Activated CD8-positive, alpha-beta memory T cell treated with anti-CD3 and anti-CD28 coated beads for 24 hours (primary cell): ENCODE results near the gene PIK3C2G.
"Not testable (repeated sequence)": the region's sequence is repeated elsewhere in the genome, so short reads cannot be mapped to it uniquely, and the experiment has no call there.

Experiments
- DNase-seq: peaks from one replicate; pipeline ENCODE4 v3.0.0-alpha.2; 2020

The PIK3C2G gene, protein sequence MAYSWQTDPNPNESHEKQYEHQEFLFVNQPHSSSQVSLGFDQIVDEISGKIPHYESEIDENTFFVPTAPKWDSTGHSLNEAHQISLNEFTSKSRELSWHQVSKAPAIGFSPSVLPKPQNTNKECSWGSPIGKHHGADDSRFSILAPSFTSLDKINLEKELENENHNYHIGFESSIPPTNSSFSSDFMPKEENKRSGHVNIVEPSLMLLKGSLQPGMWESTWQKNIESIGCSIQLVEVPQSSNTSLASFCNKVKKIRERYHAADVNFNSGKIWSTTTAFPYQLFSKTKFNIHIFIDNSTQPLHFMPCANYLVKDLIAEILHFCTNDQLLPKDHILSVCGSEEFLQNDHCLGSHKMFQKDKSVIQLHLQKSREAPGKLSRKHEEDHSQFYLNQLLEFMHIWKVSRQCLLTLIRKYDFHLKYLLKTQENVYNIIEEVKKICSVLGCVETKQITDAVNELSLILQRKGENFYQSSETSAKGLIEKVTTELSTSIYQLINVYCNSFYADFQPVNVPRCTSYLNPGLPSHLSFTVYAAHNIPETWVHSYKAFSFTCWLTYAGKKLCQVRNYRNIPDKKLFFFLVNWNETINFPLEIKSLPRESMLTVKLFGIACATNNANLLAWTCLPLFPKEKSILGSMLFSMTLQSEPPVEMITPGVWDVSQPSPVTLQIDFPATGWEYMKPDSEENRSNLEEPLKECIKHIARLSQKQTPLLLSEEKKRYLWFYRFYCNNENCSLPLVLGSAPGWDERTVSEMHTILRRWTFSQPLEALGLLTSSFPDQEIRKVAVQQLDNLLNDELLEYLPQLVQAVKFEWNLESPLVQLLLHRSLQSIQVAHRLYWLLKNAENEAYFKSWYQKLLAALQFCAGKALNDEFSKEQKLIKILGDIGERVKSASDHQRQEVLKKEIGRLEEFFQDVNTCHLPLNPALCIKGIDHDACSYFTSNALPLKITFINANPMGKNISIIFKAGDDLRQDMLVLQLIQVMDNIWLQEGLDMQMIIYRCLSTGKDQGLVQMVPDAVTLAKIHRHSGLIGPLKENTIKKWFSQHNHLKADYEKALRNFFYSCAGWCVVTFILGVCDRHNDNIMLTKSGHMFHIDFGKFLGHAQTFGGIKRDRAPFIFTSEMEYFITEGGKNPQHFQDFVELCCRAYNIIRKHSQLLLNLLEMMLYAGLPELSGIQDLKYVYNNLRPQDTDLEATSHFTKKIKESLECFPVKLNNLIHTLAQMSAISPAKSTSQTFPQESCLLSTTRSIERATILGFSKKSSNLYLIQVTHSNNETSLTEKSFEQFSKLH (N-terminal part only)

DNA sequence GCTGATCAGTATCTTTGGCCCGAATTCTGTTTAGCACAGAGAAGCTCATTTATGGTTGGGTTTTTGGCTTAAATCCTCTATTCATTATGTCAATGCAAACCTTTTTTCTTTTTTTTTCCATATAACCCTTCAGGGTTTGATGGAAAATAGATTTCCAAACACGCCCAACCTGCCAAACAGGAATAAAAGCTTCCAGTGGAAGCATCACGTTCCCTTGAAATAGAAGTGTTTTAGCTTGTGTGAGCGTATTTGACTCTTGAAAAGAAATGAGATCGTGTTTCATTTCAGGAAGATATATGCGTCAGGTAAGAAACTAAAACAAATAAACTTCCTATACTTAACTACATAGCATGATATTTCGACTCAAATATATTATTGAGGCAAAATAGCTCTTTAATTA lies at the start of gene PIK3C2G:
Gene PIK3C2G, plus strand, starts transcription at position 246 of the 400 bp plus-strand sequence. CDS start 20,564 bp downstream, outside the sequence.
- no peak for DNase-seq

DNA sequence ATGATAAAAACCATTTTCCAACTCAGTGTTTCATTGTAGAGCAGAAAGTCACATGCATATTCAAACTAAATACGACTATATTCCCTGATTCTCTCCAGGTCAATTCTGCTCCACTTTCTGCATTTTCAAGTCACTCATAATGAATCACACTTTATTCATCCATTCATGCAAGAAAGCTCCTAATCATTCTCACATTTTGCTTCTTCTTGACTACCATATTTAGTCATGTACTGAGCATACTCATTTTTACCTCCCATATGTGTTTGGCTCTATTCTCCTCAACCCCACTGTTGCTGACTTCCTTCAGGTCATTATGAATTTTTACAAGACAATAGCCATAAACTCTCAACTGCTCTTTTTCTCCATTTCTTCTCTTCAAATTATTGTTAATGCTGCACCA lies 43.4 kb upstream of the PIK3C2G start:
- DNase-seq, result no peak

DNA sequence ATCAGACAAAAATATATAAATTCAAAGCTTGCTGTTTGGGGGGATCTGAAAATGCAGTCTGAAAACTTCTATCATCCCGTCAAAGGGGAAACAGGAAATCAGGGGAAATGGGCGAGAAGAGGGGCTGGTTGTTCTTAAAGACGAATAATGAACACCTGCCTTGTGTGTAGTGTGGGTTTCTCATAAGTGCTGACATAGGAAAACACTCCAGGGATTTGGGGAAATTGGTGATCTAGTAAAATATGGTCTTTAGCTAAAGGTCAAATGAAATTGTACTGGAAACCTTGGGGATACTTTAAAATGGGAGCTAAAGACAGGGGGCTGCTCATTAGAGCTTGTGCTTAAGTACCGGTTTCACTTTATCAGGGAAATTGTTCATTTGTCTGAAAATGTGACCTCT lies 39.6 kb upstream of the PIK3C2G start:
- no peak for DNase-seq

DNA sequence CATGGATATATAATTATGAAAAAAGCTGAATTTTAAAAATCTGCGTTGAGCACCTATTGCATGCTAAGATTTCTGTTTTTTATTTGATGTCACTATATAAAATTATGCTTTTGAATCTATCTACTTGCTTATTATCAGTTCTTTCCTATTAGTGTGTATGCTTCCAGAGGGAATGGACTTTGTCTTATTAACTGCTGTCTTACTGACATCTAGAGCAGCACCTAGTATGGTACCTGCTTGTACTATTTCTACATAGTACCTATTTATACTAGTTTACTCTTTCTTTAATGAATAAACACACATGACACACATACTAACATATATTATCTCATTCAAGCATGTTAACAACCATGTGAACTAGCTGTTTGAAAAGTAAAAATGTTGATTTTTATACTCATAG lies 38.6 kb upstream of the PIK3C2G start:
- DNase-seq, result no peak

DNA sequence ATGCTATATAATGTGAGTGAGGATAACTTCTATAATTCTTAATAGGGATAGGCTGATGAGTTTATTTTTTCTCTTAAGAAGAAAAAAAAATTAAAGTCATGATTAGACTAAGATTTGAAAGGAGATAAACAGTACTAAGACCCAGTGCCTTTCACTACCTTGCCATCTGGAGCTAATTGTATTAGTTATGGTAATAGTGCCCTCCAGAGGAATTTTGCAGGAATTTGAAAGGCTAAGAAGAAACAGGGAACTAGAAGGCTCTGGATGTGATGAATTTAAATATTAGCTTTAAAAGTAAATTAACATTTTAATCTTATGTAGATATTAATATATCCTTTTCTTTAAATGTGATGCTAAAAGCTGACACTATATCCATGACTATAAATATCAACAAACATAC lies 36.6 kb upstream of the PIK3C2G start:
- DNase-seq, result no peak

DNA sequence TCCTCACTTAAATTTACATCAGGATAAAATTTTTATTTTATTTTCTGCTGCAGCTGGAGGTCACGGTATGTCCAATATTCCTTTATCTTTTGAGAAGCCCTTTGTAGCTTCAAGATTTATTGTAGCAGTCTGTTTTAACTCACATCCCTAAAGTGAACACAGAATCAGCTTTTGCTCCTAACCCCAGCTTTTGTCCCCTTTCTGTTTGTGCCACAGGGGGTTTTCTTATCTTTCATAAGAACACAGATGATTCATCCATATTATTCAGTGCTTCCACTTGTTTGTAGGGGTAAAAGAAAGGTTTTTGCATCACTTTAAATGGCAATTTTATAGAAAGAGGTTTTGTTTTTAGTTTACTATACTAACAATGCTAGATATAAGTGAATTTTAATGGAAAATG lies 21.8 kb upstream of the PIK3C2G start:
- DNase-seq, result no peak

DNA sequence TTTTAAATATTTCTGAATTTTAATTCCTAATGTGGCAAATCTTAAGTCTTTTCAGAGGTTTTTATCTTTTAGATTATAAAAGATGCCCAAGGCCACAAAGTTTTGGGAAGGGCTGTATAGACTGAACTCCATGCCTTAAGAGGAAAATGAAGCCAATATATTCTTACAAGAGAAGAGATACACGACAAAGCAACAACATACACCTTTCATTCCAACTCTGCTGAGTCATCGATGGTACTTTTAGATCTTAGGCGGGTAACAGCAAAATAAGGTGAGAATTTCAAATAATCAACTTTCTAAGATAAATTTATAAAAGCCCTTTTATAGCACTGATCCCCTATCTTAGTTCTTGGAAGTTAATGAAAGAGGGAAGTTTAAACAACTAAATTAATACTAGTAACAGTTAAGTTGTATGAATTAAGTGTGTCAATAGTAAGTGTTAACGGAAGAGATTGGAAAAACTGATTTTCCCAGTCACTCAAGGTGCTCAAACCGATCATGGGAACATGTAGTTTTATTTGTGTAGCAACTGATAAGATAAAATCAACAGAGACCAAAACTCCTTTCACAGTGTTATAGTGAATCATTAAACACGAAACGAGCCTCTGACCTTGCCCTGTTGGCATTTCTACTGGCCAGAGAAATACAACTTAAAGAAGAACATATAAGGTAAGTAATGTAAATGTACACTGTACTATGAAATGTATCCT lies 18.8 kb upstream of the PIK3C2G start:
- DNase-seq, result no peak

DNA sequence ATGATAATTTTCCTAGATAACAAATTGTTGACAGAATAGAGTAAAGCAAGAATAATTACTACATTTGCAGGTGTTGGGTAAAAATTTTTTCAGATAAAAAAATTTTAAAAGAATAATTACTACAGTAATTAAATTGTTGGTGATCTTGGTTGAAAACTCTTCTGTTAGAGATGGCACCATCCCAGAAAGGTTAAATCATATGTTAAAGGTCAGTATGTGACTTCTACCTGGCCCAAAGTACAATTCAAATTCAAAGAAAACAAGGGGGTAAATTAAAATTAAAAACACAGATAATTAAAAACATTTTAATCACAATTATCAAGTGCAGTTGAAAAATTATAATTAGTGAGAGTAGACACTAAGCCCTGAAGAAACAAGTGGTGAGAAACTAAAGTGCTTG lies 18.1 kb upstream of the PIK3C2G start:
- no peak for DNase-seq

DNA sequence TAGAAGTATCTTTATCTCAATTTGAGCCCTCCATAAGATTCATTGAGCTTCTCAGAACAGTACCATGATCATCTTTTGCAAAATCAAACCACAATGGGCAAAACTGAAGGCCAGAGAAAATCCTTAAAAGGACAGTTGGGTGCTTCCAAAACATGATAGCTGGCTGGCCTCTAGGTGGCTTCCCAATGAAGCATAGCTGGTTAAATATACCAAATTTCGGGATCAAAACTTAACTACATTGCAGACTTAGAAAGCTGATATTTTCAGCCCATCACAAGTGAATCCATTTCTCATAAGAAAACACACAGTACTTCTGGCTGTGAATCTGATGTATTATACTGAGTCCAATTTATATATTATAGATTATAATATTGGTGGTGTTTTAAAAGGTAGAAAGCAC lies 15.3 kb upstream of the PIK3C2G start:
- DNase-seq, result no peak

DNA sequence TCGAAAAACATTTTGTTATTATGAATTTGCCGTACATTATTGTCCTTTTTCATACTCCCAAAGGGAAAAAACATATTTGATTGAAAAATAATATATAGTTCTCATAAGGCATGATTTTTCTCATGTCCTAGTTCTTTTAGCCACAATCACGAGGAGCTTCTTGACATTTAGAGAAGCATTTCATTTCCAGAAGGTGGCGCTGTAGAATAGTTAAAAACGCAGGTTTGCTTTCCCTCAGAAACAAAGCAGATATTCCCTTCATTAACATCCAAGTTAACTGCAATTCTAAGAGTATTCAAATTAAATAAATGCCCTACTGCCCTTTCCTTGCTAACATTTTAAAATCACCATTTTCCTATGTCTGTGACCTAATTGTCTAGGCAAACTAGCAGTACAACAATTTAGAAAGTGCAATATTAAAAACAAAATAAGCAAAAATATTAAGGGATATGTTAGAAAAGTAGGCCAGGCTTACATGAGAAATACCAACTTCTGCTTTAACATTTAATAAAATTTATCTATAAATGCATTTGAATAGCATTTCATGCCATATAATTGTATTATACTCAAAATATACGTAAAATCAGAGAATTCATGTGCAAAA lies 10.9 kb upstream of the PIK3C2G start:
- no peak for DNase-seq

- DNase-seq, result no peak
Observed at GRCh38 chr12:18254081-18254480, 7.2 kb upstream of the PIK3C2G start.

DNA sequence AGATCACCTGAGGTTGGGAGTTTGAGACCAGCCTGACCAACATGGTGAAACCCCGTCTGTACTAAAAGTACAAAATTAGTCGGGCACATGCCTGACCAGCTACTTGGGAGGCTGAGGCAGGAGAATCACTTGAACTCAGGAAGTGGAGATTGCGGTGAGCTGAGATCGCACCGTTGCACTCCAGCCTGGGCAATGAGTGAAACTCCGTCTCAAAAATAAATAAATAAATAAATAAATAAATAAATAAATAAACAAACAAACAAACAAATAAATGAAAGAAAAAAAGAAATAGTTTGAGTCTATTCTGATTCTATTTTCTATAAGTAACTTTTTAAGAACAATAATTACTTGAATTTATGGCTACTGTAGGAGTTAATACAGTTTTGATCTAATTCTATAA lies 6.3 kb upstream of the PIK3C2G start:
- DNase-seq, result not testable (repeated sequence)

DNA sequence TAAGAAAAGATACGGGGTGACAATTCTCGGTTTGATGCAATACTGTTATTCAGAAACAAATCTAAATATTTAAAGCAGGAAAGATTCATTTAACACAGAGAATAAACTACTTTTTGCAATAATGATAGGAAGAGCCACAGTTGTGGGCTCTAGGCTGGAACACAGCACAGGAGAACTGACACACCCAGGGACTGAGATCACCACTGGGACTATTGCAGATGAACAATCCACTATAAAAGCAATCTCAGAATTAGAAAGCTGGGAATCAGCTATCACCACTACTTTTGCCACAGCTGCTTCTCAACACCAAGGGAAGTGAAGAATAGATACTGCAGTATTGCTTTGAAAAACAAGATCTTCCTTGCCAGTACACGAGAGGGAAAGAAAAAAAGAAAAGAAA lies 4.1 kb upstream of the PIK3C2G start:
- no peak for DNase-seq

DNA sequence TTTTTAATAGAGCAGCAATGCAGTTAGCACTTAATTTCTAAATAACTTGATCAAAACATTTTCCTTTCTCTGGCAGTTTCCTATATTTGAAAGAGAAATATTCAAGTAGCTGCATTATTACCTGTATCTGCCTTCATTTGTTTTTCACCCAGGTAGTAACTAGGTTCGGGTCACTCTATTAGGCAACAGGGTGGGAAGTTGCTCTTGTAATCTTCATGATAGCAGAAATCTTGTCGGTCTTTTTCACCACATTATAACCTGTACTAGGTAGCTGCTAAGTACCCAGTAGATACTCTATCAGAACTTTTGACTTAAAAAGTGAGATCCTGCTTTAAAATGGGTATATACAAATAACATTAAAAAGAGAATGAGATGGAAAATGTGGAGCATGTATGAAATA lies 2.4 kb upstream of the PIK3C2G start:
- DNase-seq, result no peak

- no peak for DNase-seq
Observed at GRCh38 chr12:18259906-18260682, 1.2 kb upstream of the PIK3C2G start.

- DNase-seq, result no peak
Observed at GRCh38 chr12:18261906-18262305, 588 bp downstream of the PIK3C2G start.

DNA sequence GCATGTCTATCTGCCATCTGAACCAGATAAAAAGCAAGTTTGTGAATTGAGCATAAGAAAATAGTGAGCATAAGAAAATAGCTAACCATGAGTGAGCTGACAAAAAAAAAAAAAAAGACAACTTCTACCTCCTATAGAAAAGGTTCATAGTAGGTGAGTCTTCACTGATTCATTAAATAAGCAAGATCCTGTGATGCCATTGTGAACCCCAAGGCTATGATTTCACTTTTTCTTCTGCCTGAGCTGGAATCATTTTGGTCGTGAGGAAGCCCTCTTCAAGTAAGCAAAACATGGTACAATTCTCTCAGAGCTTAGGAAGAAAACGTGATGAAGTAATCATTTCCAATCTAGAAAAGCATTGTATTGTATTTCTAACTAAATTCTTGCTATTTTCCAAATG lies 1.2 kb downstream of the PIK3C2G start:
- no peak for DNase-seq

GRCh38 chr12:18264581-18265075 lies 3.3 kb downstream of the PIK3C2G start:
- no peak for DNase-seq

DNA sequence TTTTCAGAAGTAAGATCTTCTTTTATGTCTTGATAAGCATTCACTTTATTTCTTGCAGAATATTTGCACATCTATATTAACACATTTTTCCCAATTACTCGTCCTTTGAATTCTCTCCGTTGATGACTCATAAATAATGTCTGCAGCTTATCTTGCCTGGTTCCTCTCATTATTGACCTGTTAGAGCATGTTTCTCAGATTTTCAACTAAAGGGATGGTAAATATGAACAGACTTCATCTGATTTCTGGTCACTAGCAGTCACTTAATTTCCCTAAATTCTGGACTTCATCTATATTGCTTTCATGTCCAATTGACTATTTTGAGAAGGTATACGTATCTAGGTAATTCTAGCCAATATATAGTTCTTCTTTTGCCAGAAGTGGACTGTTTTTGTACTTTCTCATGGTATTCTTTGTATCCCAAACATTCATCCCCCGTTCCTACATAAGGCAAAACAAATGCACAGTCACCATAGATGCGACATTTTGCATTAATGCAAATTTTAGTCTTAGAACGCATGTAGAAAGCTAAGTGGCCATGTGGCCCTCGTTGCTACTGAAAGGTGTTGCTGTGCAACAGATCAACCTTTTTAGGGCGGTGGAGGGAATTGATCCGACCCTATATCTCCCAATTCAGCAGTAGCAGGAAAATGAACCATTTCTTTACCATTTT lies 6.2 kb downstream of the PIK3C2G start:
- no peak for DNase-seq

- DNase-seq, result no peak
Observed at GRCh38 chr12:18270958-18271460, 9.7 kb downstream of the PIK3C2G start.
